Measurements from ENCODE around the gene DHX58.

The DHX58 gene

GRCh38 chr17:42109086-42109485, 3.4 kb downstream of the DHX58 start:
- no peak for DNase-seq

GRCh38 chr17:42107597-42108576, 4.6 kb downstream of the DHX58 start:
- peak; percentile 96 for DNase-seq

GRCh38 chr17:42107124-42107523, 5.4 kb downstream of the DHX58 start:
- no peak for DNase-seq

GRCh38 chr17:42106009-42106408, 6.5 kb downstream of the DHX58 start:
- no peak for DNase-seq

- no peak for DNase-seq
Measured at GRCh38 chr17:42104264-42104663, 8.2 kb downstream of the DHX58 start.

- DNase-seq, result no peak
Measured at GRCh38 chr17:42103221-42103954, 9.1 kb downstream of the DHX58 start.

GRCh38 chr17:42101513-42102292, 10.8 kb downstream of the DHX58 start:
- no peak for DNase-seq

GRCh38 chr17:42098730-42099399, 13.6 kb downstream of the DHX58 start:
- peak; percentile 26 for DNase-seq

GRCh38 chr17:42097691-42098631, 14.6 kb downstream of the DHX58 start, which contains the start of gene ZNF385C:
Gene ZNF385C, minus strand, starts transcription at chr17:42098473. Its CDS starts 35,417 bp downstream, at chr17:42063056.
- DNase-seq, result peak; percentile 65

- no peak for DNase-seq
Measured at GRCh38 chr17:42096360-42097111, 16.0 kb downstream of the DHX58 start.

- DNase-seq, result no peak
Measured at GRCh38 chr17:42094375-42095069, 18.0 kb downstream of the DHX58 start.

- no peak for DNase-seq
Measured at GRCh38 chr17:42092939-42093338, 19.6 kb downstream of the DHX58 start.

- DNase-seq, result no peak
Measured at GRCh38 chr17:42090964-42091790, 21.3 kb downstream of the DHX58 start.

GRCh38 chr17:42088736-42089135, 23.8 kb downstream of the DHX58 start:
- DNase-seq, result no peak

- no peak for DNase-seq
Measured at GRCh38 chr17:42087736-42088705, 24.5 kb downstream of the DHX58 start.

GRCh38 chr17:42087042-42087701, 25.3 kb downstream of the DHX58 start:
- DNase-seq, result no peak
